ENCODE data around the gene CDADC1. TPM values are rescaled to one million over a fixed set of nuclear protein-coding genes. Genes with fewer than 3 reads are reported as not detected.
A peak's percentile ranks its signal among the peaks of the same experiment; 100 is the strongest.

The CDADC1 gene
- total RNA-seq, 1 experiment from 2014 or later, result 17.6 TPM

- no peaks in the 10 kb centered on the region for H3K9me2 ChIP-seq (replicated peaks; ENCODE audit: low read length)
- no peaks in the 10 kb centered on the region for H3F3A ChIP-seq (ENCODE audit: low read length, unreplicated experiment)
- H3K27ac ChIP-seq (ENCODE audit: low read length), result no peak overlapping the region
- no peak overlapping the region for H2AFZ ChIP-seq (ENCODE audit: low read length)
- ChIA-PET CTCF (no interaction called here), POLR2A (ENCODE audit: unreplicated experiment) (no interaction called here)
- intact Hi-C loops (cut with micrococcal nuclease), result no loop called here
- no TSS peak for BruUV-seq (replicated peaks)
- no peaks in the 10 kb centered on the region for H3K36me3 ChIP-seq (ENCODE audit: low read depth, low read length)
- H3K27me3 ChIP-seq (ENCODE audit: low read length), result no peaks in the 10 kb centered on the region
- H3K4me2 ChIP-seq (ENCODE audit: low read length), result no peak overlapping the region
- TF ChIP-seq, protein P1, sequence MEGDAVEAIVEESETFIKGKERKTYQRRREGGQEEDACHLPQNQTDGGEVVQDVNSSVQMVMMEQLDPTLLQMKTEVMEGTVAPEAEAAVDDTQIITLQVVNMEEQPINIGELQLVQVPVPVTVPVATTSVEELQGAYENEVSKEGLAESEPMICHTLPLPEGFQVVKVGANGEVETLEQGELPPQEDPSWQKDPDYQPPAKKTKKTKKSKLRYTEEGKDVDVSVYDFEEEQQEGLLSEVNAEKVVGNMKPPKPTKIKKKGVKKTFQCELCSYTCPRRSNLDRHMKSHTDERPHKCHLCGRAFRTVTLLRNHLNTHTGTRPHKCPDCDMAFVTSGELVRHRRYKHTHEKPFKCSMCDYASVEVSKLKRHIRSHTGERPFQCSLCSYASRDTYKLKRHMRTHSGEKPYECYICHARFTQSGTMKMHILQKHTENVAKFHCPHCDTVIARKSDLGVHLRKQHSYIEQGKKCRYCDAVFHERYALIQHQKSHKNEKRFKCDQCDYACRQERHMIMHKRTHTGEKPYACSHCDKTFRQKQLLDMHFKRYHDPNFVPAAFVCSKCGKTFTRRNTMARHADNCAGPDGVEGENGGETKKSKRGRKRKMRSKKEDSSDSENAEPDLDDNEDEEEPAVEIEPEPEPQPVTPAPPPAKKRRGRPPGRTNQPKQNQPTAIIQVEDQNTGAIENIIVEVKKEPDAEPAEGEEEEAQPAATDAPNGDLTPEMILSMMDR (conservative IDR thresholded peaks at IDR 0.05; ENCODE audit: low read depth, low read length), result no peak
- H3K9me3 ChIP-seq (ENCODE audit: low read length), result no peaks in the 10 kb centered on the region
- no peak overlapping the region for H3K4me3 ChIP-seq (ENCODE audit: low read length)
- no peak overlapping the region for H3K9ac ChIP-seq (ENCODE audit: low read length)
- ATAC-seq (no peak), DNase-seq (peak; percentile 37)
- H3K4me1 ChIP-seq (ENCODE audit: insufficient read depth, low read length), result no peaks in the 10 kb centered on the region
- no peaks in the 10 kb centered on the region for H4K20me1 ChIP-seq (ENCODE audit: low read length)
- H3K79me2 ChIP-seq (ENCODE audit: low read length), result no peaks in the 10 kb centered on the region
Measured at GRCh38 chr13:49238621-49239020, 9.1 kb upstream of the CDADC1 start.

- Histone ChIP-seq H4K20me1 (ENCODE audit: low read length) (no peaks in the 10 kb centered on the region), H3K4me1 (ENCODE audit: insufficient read depth, low read length) (no peaks in the 10 kb centered on the region), H3K9me3 (ENCODE audit: low read length) (no peaks in the 10 kb centered on the region), H3K79me2 (ENCODE audit: low read length) (no peaks in the 10 kb centered on the region), H3K9ac (ENCODE audit: low read length) (no peak overlapping the region), H3F3A (ENCODE audit: low read length, unreplicated experiment) (no peaks in the 10 kb centered on the region), H3K27me3 (ENCODE audit: low read length) (no peaks in the 10 kb centered on the region), H3K27ac (ENCODE audit: low read length) (no peak overlapping the region), H3K36me3 (ENCODE audit: low read depth, low read length) (no peaks in the 10 kb centered on the region), H3K4me2 (ENCODE audit: low read length) (no peak overlapping the region), H2AFZ (ENCODE audit: low read length) (no peak overlapping the region), H3K4me3 (ENCODE audit: low read length) (no peak overlapping the region), H3K9me2 (replicated peaks; ENCODE audit: low read length) (no peaks in the 10 kb centered on the region)
- ATAC-seq (peak; percentile 70), DNase-seq (peak; percentile 52)
- no TSS peak for BruUV-seq (replicated peaks)
- intact Hi-C loops (cut with micrococcal nuclease), result no loop called here
- ChIA-PET POLR2A (ENCODE audit: unreplicated experiment) (no interaction called here), CTCF (interaction anchor here (0.6 to 0.7 kb wide), 2 partner anchors 9 to 41 kb away, joined by 3 to 4 read pairs; no protein-coding TSS in a partner anchor)
- no peak for TF ChIP-seq EZH2phosphoT487 (IDR thresholded peaks at IDR 0.05; ENCODE audit: borderline replicate concordance, low read length)
- TF ChIP-seq, protein P1 (conservative IDR thresholded peaks at IDR 0.05; ENCODE audit: low read depth, low read length), result peak; percentile 59
- TF ChIP-seq EZH2 (IDR thresholded peaks at IDR 0.05; ENCODE audit: low read length, unreplicated experiment), result no peak
Measured at GRCh38 chr13:49240017-49240416, 7.7 kb upstream of the CDADC1 start.

DNA sequence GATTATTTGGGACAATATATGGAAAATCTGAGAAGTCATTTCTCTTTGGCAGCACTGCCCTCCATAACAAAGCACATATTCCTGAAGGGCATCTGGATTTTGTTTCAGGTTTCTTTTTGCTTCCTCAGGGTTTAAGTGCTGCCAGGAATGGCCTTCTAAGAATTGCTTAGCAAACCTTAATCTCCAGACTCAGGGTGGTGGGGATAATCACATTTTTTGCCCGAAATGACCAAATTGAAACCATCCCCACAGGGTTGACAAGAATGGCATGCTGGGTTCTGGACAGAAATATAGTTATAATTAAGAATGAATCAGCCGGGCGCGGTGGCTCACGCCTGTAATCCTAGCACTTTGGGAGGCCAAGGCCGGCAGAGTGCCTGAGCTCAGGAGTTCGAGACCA, 6.4 kb upstream of the CDADC1 start:
- no peaks in the 10 kb centered on the region for H3K9me3 ChIP-seq (ENCODE audit: low read length)
- H2AFZ ChIP-seq (ENCODE audit: low read length), result no peak overlapping the region
- H3K9ac ChIP-seq (ENCODE audit: low read length), result no peak overlapping the region
- DNase-seq, result no peak
- ATAC-seq, result no peak
- no peaks in the 10 kb centered on the region for H3K9me2 ChIP-seq (replicated peaks; ENCODE audit: low read length)
- ChIA-PET CTCF (no interaction called here), POLR2A (ENCODE audit: unreplicated experiment) (no interaction called here)
- H3K4me2 ChIP-seq (ENCODE audit: low read length), result no peak overlapping the region
- H3K4me3 ChIP-seq (ENCODE audit: low read length), result no peak overlapping the region
- H3K27me3 ChIP-seq (ENCODE audit: low read length), result no peaks in the 10 kb centered on the region
- H3K79me2 ChIP-seq (ENCODE audit: low read length), result no peaks in the 10 kb centered on the region
- H3K4me1 ChIP-seq (ENCODE audit: insufficient read depth, low read length), result no peaks in the 10 kb centered on the region
- H4K20me1 ChIP-seq (ENCODE audit: low read length), result no peaks in the 10 kb centered on the region
- TF ChIP-seq, protein P1 (conservative IDR thresholded peaks at IDR 0.05; ENCODE audit: low read depth, low read length), result no peak
- no peak for TF ChIP-seq EZH2phosphoT487 (IDR thresholded peaks at IDR 0.05; ENCODE audit: borderline replicate concordance, low read length)
- no TSS peak for BruUV-seq (replicated peaks)
- H3K36me3 ChIP-seq (ENCODE audit: low read depth, low read length), result no peaks in the 10 kb centered on the region
- no peaks in the 10 kb centered on the region for H3F3A ChIP-seq (ENCODE audit: low read length, unreplicated experiment)
- intact Hi-C loops (cut with micrococcal nuclease), result no loop called here
- no peak overlapping the region for H3K27ac ChIP-seq (ENCODE audit: low read length)

Measured in PC-3 (cell line).